Stimulated activated CD8-positive, alpha-beta memory T cell treated with anti-CD3 and anti-CD28 coated beads, Interleukin-2, amount 100 ng/mL, for 1 hour (primary cell): ENCODE results near the gene ANO9.
"Not testable (repeated sequence)": the region's sequence is repeated elsewhere in the genome, so short reads cannot be mapped to it uniquely, and the experiment has no call there.

Experiments used
- DNase-seq, 2 donors: peaks; one replicate each; pipeline ENCODE4 v3.0.0-alpha.2; 2020; ENCODE audit warnings: low read depth in 2 of 2

ANO9 gene

DNA sequence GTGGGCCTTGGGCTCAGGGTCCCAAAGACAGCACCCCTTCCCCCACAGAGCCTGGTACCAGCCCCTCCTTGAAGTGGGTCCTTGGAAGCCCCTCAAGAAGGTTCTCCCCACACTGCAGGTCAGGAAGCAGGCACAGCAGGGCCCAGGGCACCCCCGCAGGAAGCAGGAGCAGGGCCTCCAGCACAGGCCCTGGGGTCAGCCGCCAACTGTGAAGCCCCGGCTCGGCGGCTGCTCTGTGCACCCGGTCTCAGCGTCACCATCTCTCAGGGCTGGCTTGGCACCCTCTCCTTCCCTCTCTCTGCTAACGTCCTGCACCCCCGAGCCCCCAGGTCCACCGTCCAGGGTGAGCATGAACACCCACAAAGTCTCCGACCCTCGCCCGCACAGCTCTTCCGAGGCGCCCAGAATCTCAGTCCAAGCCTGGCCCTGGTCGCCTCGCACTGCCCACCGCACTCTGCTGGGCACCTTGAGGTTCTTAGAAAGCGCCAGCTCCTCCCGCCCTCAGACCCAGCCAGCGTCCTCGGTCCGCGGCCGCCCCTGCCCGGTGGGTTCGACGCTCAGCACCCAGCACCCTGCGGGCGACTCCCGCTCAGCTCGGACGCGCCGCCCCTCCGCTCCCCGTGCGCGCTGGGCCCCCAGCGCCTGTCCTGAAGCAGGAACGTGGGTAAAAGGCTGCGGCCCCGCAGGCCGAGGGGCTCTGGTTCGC is 25.6 kb downstream of the ANO9 start:
- no peak for DNase-seq

DNA sequence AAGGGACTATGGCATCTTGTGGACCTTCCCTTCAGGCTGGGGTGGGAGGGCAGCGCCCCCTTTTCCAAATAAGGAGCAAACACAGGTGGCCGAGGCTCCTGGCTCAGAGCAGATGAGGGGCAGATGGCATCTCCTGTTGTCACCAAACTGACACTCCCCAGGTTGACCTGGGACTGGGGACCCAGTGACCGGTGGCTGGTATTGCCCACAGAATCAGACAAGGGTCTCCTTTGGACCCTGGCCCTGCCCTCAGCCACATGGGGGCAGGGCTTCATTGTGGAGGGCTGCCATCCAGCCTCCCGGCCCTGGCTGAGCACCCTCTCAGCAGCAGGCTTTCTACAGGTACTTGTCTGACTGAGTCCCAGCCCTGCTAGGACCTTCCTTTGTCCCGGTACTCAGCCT is 26.2 kb downstream of the ANO9 start:
- no peak for DNase-seq

DNA sequence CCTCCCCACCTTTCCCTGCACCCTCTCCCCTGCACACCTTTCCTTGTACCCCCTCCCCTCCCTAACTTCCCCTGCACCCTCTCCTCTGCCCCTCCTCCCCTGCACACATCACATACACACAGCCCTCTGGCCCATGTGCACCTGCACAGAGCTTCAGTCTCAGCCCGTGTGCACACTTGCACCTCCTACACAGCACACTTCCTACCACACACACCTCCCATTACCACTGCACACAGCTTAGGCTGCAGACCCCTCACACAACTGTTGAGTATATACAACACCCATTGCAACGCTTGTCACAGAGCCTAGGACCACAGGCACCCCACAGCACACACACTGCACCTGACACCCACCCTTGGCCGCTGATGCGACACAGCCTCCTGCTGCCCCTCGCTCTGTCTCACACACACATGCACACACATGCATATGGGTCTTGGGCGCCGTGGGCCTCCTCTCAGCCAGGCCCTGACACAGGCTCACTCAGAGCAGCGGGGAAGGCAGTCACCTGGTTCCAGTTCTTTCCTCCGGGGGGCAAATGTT is 27.4 kb downstream of the ANO9 start:
- DNase-seq = no peak

DNA sequence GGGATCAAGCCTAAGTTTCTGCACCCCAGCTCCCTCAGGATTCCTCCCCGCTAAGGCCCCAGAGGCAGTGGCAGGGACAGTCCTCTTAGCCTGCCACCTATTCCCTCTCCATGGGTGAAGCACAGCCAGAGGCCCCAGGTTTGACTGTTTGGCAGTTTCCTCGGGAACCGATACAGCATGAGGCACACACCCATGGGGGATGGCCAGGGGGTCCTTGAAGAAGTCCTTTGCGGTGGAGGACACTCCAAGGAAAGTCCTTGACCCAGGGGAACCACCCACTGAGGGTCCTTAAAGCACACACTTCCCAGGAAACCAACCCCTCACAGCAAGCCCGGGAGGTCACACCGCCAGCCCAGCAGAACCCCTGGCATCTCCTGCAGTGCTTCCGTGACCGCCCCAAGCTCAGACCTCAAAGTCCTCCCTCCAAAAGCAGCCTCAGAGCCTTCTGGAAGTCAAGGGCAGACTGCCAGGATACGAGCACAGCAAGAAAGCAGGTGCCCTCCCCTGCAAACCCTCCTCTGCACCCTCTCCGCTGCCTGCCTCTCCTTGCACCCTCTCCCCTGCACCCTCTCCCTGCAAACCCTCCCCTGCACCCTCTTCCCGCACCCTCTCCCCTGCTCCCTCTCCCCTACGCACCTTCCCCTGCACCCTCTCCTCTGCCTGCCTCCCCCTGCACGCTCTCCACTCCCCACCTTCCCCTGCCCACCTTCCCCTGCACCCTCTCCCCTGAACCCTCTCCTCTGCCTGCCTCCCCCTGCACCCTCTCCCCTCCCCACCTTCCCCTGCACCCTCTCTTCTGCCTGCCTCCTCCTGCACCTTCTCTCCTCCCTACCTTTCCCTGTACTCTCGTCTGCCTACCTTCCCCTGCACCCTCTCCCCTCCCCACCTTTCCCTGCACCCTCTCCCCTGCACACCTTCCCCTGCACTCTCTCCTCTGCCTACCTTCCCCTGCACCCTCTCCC is 28.4 kb downstream of the ANO9 start:
- no peak for DNase-seq

DNA sequence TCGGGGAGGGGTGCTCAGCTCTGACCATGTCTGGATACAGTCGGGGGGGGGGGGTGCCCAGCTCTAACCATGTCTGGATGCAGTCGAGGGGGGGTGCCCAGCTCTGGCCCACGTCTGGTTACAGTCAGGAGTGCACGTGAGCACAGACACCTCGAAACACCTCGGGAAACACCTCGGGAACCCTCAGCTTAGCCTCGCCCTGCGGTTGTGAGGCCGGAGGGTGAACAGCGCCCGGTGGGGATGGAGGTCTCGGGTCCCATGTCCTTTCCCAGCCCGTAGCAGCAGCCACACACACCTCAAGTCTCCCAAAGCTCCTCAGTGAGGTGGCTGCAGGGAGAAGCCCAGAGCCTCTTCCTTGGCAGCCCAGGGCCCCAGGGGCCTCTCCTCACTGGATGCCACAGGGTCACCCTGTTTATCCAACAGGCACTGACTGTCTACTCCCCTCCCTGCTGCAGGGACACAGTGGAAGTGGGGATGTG is 29.1 kb downstream of the ANO9 start:
- no peak for DNase-seq

DNA sequence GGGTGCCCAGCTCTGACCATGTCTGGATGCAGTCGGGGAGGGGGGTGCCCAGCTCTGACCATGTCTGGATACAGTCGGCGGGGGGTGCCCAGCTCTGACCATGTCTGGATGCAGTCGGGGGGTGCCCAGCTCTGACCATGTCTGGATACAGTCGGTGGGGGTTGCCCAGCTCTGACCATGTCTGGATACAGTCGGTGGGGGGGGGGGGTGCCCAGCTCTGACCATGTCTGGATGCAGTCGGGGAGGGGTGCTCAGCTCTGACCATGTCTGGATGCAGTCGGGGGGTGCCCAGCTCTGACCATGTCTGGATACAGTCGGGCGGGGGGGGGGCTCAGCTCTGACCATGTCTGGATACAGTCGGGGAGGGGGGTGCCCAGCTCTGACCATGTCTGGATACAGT is 30.3 kb downstream of the ANO9 start:
- DNase-seq = not testable (repeated sequence)

DNA sequence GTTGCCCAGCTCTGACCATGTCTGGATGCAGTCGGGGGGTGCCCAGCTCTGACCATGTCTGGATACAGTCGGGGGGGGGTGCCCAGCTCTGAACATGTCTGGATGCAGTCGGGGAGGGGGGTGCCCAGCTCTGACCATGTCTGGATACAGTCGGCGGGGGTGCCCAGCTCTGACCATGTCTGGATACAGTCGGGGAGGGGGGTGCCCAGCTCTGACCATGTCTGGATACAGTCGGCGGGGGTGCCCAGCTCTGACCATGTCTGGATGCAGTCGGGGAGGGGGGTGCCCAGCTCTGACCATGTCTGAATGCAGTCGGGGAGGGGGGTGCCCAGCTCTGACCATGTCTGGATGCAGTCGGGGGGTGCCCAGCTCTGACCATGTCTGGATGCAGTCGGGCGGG is 31.1 kb downstream of the ANO9 start:
- DNase-seq = not testable (repeated sequence)

DNA sequence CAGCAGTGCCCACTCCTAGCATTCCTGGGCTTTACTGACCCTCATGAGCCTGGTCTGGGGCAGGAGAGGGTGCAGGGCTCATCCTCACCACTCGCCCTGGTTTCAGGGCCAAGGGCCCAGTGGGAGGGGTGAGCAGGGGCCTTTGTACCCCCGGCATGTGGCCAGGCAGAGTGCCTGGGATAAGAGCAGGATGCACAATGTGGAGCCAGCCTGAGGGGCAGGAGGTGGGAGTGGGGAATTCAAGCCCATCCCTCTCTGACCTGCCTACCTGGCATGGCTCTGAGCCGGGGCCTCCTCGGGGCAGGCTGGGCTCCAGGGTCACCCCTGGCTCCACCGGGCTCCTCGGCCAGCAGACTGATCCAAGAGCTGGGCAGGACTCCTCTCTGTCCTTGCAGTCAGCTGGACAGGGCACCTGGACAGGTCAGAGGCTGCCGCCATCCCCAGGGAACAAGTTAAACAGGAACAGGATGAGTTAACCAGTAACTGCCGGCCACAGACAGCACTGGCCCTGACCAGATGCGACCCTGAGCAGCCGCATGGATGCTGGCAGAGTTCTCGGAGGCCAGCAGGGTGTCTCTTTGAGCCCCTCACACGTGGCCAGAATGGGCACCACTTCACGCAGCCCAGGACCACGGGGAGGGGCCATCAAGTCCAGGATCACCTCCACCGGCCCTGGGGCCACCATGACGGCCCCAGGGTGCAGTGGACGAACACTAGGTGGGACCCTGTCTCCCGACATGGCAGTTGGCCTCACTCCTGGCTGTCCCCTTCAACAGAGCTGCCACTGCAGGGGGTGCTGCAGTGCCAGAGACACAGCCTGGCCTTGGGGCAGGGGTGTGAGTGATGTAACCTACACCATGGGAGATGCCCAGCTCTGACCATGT is 32.0 kb downstream of the ANO9 start:
- DNase-seq = no peak

DNA sequence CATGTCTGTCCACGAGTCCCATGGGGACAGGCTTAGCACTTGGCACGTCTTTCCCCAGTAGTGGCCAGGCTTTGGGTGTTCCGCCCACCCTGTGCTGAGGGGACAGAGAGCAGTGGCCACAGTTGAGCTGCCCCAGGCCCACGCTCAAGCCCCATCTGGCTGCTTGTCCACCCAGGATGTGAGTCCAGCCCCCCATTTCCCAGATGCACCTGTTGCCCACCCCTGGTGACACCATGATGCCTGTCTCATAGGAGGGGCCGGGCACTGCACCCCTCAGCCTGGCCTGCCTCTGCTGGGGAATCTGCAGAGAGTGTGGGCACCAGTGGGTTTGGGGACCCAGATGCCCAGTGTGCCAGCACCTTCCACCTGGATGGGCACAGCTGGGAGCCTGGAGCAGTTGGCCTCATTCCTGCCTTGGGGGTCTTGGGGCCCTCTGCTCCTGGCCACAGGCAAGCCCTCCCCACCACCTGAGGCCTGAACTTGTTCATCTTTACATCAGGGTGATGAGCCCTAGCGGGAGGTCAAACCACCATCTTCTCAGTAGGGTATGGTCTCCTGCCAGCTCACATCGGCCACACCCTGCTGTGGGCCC is 32.7 kb downstream of the ANO9 start:
- no peak for DNase-seq

DNA sequence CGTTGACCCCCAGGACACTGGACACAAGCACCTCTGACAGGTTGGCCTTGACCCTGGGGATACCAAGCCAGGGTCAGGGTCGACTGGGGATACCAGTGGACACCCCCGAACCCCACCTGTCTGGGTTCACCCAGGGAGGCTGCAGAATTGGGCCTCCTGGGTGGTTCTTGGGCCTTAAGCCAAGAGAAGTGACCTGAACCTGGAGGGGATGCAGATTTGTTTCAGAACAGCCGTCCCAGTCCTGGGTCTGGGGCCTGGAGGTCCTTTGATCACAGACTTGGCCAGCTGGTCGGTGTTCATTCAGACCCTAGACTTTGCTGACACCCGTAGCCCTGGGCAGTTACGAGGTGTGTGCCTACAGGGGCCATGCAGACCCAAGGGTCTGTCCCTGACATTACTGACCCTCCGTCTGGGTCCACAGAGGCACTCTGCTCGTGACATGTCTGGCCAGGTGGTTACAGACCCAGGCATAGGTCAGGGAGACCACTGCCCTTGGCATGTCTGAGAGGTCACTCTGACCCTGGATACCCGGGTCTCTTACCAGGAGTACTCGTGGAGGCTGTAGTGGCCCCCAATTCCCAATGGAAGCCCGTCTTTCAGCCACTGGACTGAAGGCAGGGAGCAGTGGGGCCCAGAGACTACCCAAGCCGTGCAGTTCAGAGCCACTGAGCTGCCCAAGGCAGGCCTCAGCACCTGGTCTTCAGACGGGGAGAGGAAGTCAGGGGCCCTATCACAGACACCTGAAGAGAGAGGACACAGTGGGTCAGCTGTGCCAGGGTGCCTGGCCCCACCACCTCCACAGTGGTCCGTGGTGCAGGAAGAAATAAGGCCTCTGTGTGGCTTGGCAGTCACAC is 33.4 kb downstream of the ANO9 start:
- no peak for DNase-seq

DNA sequence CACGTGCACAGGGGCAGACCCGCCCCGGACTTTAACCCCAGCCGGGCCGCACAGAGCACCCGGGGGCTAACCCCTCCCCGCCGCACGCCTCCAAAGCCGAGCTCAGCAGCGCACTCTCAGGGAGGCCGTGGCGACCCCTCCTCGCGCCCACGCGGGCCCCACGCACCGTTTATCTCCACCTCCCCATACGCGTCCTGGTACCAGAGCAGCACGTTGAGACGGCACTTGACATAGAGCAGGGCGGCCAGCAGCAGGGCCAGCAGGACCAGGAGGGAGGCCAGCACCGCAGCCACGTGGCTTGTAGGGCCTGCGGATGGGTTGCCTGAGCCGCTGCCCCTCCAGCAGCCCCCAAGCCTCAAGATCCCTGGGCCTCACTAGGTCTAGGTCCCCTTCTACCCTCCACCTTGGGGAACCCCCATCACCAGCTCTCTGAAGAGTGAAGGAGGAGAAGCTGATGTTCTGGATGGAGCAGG is 34.1 kb downstream of the ANO9 start:
- no peak for DNase-seq

DNA sequence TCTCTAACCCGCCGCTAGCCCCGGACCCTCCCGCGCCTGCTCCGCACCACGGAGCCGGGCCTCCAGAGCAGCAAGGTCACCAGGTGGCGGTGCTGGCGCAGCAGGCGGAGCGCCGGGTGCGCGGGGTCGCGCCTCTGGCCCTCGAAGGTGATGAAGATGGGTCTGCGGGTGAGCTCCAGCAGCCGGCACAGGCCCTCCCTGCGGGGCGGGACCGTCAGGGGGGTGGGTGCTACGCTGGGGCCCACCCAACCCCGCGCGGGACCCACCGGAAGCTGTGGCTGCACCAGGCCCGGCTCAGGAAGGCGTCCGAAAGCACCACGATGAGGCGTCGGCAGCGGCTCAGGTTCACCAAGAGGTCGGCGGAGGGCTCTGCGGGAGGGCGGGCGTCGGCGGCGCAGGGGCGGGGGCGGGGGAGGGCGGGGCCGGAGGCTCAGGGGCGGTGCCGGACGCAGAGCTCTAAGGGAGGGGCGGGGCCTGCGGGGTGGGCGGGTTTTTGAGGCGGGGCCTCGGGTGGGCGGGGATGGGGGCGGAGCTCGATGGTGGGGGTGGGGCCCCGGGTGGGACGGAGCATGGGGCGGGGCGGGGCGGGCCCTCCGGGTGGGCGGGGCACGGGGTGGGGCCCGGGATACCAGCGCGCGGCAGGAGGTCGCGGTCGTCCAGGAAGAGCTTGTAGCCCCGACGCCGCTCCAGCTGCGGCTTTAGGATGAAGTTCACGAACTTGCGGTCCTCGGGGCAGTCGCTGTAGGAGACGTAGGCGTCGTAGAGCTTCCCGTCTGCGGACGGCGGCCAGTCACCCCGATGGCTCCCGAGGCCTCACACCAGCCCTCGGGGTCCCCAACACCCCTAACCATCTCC is 34.8 kb downstream of the ANO9 start:
- peak; percentile 85 to 86 for DNase-seq

DNA sequence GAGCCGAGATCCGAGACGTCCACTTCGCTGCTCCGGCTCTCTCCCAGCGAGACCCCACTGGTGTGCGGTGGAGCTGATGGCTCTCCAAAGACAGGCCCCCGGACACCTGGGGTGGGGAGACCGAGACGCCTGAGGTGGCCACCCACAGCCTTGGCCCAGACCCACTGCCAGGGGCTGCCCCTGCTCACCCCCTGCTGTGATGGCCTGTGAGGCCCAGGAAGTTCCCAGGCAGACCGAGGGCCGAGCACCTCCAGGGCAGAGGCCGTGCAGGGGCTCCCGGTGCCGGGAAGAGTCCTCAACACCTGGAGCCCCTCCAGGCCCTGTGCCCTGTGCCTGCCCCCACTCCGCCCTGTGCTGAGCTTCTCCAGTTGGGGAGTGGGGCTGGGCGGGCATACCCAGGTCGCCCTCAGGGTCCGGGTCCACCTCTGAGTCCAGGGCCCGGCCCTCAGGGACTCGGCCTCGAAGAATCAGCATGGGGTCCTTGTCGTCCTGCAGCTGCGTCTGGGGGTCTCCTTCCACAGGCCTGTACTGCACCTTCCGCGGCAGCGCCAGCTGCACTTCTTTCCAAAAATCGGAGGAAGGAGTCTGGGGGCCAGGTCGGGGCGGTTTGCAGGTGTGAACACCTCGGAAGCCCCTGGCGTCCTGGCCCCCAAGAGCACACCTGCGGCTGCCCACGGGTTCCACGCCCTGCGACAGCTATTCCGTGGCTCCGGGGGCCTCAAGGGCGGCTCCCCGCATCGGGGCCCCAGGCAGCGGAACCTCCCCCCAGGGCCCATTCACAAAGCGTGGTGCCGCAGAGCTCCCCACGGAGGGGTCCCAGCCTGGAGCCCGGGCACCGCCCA is 35.6 kb downstream of the ANO9 start:
- no peak for DNase-seq

DNA sequence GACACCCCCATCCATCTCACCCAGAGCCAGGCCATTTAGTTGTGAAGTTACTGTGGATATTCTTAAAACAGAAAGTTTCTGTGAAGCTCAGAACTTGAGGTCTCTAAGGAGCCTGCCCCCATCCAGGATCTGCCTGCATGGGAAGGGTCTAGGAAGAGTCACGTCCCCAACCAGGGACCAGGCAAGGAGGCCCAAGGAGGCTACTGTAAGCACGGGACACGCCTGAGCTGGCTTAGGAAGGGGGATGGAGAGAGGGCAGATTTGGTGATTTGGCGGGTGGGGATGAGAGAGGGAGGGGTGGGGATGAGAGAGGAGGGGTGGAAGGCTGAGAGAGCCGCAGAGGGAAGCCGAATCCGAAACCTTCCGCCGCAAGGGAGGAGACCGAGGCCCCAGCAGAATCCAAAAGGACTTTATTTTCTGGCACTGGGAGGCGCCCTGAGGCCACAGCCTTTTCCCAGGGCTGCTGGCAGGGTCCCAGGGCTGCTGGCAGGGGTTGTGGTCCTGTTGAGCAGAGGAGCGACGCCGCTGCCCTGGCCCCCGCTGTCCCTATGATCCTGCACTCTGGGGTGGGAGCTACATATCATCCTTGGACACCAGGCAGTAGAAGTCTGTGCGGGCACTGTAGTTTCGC is 36.4 kb downstream of the ANO9 start:
- no peak for DNase-seq

DNA sequence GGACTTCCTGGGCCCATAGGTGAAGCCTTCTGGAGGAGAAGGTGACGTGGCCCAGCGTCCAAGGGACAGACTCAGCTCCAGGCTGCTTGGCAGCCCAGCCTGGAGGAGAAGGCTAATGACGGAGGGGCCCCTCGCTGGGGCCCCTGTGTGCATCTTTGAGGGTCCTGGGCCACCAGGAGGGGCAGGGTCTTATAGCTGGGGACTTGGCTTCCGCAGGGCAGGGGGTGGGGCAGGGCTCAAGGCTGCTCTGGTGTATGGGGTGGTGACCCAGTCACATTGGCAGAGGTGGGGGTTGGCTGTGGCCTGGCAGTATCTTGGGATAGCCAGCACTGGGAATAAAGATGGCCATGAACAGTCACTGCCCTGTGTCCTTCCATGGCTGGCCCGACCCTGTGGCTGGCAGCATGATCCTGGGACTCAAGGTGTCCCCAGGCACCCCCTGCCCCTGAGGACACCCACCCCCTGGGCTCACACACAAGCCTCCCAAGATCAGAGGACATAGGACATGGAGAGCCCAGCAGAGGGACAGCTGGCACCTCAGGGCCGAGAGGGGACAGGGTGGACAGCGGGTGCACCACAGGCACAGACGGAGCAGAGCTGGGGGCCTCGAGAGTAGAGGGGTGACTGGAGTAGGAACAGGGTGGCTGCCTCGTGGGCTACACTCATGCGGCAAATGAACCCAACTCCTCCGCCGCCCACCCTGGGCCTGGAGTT is 37.1 kb downstream of the ANO9 start:
- DNase-seq = no peak

DNA sequence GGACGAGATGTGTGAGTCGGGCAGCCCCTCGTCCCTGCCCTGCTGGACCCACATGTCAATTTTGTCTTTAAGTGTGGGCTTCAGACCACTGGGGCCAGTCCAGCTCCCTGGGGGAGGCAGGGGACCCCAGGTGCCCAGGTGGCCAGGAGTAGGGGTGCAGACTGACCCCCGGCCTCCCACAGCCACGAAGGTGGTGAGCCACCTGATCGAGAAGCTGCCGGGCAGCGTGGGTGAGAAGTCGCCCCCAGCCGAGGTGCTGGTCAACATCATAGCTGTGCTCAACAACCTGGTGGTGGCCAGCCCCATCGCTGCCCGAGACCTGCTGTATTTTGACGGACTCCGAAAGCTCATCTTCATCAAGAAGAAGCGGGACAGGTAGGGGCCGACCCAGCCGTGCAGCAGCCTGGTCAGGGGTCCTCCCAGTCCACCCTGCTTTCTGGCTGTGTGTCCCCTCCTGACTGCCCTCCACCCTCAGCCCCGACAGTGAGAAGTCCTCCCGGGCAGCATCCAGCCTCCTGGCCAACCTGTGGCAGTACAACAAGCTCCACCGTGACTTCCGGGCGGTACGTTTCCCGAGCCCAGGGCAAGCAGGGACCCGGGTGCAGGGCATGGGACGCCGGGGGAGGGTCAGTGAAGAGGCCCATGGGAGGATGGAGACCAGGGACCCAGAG is 37.9 kb downstream of the ANO9 start:
- DNase-seq = no peak
